ENCODE data around the gene NTRK2.

The NTRK2 gene

DNA sequence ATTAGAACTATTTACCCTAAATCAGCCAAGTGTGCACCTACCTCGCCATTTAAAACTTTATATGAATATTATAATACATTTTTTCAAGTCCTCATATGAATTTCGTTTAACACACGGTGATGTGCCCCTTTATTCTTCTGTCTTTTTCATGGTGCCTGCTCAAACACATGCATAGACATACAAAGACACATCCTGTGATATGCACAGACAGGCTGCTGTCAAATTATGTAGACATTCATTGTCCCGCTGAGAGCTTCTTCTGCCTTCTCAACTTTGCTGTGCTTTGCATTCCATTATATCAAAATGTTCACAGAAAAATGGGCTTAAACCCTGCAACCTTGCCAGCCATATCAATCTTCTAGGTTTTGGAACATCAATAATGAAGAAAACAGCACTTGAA is 193.8 kb downstream of the NTRK2 start:
- no peak for ATAC-seq
- TF ChIP-seq ARNTL (CRISPR knock-in tag; IDR thresholded peaks at IDR 0.05; ENCODE audit: borderline replicate concordance, low read depth) (no peak), ESRRG (CRISPR knock-in tag; IDR thresholded peaks at IDR 0.05) (no peak), CSDC2 (CRISPR knock-in tag; IDR thresholded peaks at IDR 0.05) (no peak), ZNF565 (CRISPR knock-in tag; conservative IDR thresholded peaks at IDR 0.05; ENCODE audit: low read depth) (no peak), ZFP30 (CRISPR knock-in tag; IDR thresholded peaks at IDR 0.05) (no peak)
- TF ChIP-seq, protein P1, sequence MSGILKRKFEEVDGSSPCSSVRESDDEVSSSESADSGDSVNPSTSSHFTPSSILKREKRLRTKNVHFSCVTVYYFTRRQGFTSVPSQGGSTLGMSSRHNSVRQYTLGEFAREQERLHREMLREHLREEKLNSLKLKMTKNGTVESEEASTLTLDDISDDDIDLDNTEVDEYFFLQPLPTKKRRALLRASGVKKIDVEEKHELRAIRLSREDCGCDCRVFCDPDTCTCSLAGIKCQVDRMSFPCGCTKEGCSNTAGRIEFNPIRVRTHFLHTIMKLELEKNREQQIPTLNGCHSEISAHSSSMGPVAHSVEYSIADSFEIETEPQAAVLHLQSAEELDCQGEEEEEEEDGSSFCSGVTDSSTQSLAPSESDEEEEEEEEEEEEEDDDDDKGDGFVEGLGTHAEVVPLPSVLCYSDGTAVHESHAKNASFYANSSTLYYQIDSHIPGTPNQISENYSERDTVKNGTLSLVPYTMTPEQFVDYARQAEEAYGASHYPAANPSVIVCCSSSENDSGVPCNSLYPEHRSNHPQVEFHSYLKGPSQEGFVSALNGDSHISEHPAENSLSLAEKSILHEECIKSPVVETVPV (CRISPR knock-in tag; IDR thresholded peaks at IDR 0.05) = no peak

DNA sequence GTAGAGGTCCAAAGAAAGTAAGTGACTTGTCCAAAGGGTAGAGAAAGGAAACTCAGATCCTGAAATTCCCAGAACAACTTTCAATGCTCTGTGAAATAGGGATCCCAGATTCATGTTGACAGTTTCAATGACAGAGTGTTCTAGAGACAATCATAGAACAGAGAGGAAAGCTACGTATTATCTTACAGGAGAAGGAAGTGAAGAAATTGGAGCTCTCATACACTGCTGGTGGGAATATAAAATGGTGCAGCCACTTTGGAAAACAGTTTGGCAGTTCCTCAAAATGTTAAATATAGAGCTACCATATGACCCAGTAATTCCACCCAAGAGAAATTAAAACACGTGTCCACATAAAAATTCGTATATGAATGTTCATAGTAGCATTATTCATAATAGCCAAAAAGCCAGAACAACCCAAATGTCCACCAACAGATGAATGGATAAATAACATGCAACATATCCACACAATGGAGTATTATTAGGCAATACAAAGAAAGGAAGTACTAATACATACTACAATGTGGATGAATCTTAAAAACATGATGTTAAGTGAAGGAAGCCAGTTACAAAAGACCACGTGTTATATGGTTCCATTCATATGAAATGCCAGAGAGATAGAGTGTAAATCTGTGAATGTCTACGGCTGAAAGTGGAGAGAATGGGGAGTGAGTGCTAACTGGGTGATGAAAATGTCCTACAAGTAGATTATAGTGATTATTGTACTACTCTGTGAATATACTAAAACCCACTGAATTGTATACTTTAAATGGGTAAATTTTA is 197.1 kb downstream of the NTRK2 start:
- ATAC-seq = no peak
- TF ChIP-seq ZNF8 (CRISPR knock-in tag; IDR thresholded peaks at IDR 0.05) (no peak), PPARA (CRISPR knock-in tag; IDR thresholded peaks at IDR 0.05; ENCODE audit: borderline replicate concordance) (no peak)

DNA sequence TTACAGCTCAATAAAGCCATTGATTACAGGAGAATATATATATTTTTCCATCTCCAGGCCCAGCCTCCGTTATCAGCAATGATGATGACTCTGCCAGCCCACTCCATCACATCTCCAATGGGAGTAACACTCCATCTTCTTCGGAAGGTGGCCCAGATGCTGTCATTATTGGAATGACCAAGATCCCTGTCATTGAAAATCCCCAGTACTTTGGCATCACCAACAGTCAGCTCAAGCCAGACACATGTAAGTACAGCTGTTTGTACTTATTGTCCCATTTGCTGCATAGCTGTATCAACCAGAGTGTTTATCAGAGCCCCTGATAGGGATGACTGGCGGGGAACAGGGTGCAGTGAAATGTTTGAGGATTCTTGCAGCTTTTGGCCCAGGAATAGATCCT is 197.7 kb downstream of the NTRK2 start:
- TF ChIP-seq RARB (CRISPR knock-in tag; IDR thresholded peaks at IDR 0.05) (no peak), TCF4 (CRISPR knock-in tag; IDR thresholded peaks at IDR 0.05; ENCODE audit: borderline replicate concordance) (no peak), TOX (CRISPR knock-in tag; IDR thresholded peaks at IDR 0.05; ENCODE audit: borderline replicate concordance) (no peak), BACH2 (CRISPR knock-in tag; IDR thresholded peaks at IDR 0.05; ENCODE audit: borderline replicate concordance) (no peak), ZNF8 (CRISPR knock-in tag; IDR thresholded peaks at IDR 0.05) (no peak), GLIS3 (CRISPR knock-in tag; IDR thresholded peaks at IDR 0.05) (no peak), ZFP3 (CRISPR knock-in tag; IDR thresholded peaks at IDR 0.05) (no peak), CSDC2 (CRISPR knock-in tag; IDR thresholded peaks at IDR 0.05) (no peak), ZFP30 (CRISPR knock-in tag; IDR thresholded peaks at IDR 0.05) (no peak)
- TF ChIP-seq, protein P2, sequence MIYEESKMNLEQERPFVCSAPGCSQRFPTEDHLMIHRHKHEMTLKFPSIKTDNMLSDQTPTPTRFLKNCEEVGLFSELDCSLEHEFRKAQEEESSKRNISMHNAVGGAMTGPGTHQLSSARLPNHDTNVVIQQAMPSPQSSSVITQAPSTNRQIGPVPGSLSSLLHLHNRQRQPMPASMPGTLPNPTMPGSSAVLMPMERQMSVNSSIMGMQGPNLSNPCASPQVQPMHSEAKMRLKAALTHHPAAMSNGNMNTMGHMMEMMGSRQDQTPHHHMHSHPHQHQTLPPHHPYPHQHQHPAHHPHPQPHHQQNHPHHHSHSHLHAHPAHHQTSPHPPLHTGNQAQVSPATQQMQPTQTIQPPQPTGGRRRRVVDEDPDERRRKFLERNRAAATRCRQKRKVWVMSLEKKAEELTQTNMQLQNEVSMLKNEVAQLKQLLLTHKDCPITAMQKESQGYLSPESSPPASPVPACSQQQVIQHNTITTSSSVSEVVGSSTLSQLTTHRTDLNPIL (CRISPR knock-in tag; IDR thresholded peaks at IDR 0.05; ENCODE audit: low read depth) = no peak
- TF ChIP-seq, protein P3, sequence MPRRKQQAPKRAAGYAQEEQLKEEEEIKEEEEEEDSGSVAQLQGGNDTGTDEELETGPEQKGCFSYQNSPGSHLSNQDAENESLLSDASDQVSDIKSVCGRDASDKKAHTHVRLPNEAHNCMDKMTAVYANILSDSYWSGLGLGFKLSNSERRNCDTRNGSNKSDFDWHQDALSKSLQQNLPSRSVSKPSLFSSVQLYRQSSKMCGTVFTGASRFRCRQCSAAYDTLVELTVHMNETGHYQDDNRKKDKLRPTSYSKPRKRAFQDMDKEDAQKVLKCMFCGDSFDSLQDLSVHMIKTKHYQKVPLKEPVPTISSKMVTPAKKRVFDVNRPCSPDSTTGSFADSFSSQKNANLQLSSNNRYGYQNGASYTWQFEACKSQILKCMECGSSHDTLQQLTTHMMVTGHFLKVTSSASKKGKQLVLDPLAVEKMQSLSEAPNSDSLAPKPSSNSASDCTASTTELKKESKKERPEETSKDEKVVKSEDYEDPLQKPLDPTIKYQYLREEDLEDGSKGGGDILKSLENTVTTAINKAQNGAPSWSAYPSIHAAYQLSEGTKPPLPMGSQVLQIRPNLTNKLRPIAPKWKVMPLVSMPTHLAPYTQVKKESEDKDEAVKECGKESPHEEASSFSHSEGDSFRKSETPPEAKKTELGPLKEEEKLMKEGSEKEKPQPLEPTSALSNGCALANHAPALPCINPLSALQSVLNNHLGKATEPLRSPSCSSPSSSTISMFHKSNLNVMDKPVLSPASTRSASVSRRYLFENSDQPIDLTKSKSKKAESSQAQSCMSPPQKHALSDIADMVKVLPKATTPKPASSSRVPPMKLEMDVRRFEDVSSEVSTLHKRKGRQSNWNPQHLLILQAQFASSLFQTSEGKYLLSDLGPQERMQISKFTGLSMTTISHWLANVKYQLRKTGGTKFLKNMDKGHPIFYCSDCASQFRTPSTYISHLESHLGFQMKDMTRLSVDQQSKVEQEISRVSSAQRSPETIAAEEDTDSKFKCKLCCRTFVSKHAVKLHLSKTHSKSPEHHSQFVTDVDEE (CRISPR knock-in tag; IDR thresholded peaks at IDR 0.05) = no peak
- TF ChIP-seq, protein P4, sequence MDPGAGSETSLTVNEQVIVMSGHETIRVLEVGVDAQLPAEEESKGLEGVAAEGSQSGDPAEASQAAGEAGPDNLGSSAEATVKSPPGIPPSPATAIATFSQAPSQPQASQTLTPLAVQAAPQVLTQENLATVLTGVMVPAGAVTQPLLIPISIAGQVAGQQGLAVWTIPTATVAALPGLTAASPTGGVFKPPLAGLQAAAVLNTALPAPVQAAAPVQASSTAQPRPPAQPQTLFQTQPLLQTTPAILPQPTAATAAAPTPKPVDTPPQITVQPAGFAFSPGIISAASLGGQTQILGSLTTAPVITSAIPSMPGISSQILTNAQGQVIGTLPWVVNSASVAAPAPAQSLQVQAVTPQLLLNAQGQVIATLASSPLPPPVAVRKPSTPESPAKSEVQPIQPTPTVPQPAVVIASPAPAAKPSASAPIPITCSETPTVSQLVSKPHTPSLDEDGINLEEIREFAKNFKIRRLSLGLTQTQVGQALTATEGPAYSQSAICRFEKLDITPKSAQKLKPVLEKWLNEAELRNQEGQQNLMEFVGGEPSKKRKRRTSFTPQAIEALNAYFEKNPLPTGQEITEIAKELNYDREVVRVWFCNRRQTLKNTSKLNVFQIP (CRISPR knock-in tag; IDR thresholded peaks at IDR 0.05; ENCODE audit: borderline replicate concordance, low read depth) = no peak
- TF ChIP-seq, protein P1 (CRISPR knock-in tag; IDR thresholded peaks at IDR 0.05) = no peak
- no peak for ATAC-seq

DNA sequence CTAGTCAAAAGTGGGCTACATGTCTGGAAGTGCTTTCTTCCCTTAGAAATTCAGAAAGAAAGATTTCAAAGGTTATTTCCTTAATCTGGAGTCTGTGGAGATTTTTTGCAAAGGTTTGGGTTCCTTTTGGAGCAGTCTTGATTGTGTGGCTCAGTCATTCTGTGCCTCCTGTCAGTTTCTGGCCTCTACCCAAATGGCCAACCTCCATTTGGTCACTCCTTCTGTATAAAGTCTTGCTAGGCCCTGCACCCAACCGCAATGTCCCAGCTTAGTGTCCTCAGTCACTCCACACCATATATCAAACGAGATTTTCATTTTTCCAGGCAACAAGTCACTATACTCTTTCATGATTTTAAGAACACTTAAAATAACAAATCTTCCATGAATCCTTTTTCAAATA is 199.6 kb downstream of the NTRK2 start:
- no peak for ATAC-seq
- no peak for TF ChIP-seq ZNF8 (CRISPR knock-in tag; IDR thresholded peaks at IDR 0.05)
- TF ChIP-seq TCF4 (CRISPR knock-in tag; IDR thresholded peaks at IDR 0.05; ENCODE audit: borderline replicate concordance) = no peak
- no peak for TF ChIP-seq ISL1 (CRISPR knock-in tag; IDR thresholded peaks at IDR 0.05)
- no peak for TF ChIP-seq PPARA (CRISPR knock-in tag; IDR thresholded peaks at IDR 0.05; ENCODE audit: borderline replicate concordance)
- no peak for TF ChIP-seq ZNF70 (CRISPR knock-in tag; IDR thresholded peaks at IDR 0.05)
- no peak for TF ChIP-seq ESRRG (CRISPR knock-in tag; IDR thresholded peaks at IDR 0.05)
